Fibroblast of mammary gland (primary cell): Measurements from ENCODE around the gene CFAP92.
A peak's percentile ranks its signal among the peaks of the same experiment; 100 is the strongest.
"Not testable (repeated sequence)": the region's sequence is repeated elsewhere in the genome, so short reads cannot be mapped to it uniquely, and the experiment has no call there.

Experiments used
- DNase-seq: peaks from one replicate; pipeline ENCODE4 v3.0.0-alpha.2; 2010; ENCODE audit warnings: low read depth
- H3K4me3 ChIP-seq: 2 replicates; pipeline ENCODE4 v1.5.1; 2011; ENCODE audit warnings: low read depth, mild to moderate bottlenecking, low read length, moderate library complexity; ENCODE audit not compliant: control insufficient read depth
- TF ChIP-seq, protein P1 (sequence below): conservative IDR thresholded peaks from 2 replicates; pipeline ENCODE4 v1.5.1; 2011; ENCODE audit warnings: low read depth, low read length, inconsistent platforms; ENCODE audit not compliant: control insufficient read depth, insufficient read depth

The CFAP92 gene

GRCh38 chr3:128889139-128889894, 104.6 kb downstream of the CFAP92 start:
- H3K4me3 ChIP-seq: no peak overlapping the region
- TF ChIP-seq, protein P1, sequence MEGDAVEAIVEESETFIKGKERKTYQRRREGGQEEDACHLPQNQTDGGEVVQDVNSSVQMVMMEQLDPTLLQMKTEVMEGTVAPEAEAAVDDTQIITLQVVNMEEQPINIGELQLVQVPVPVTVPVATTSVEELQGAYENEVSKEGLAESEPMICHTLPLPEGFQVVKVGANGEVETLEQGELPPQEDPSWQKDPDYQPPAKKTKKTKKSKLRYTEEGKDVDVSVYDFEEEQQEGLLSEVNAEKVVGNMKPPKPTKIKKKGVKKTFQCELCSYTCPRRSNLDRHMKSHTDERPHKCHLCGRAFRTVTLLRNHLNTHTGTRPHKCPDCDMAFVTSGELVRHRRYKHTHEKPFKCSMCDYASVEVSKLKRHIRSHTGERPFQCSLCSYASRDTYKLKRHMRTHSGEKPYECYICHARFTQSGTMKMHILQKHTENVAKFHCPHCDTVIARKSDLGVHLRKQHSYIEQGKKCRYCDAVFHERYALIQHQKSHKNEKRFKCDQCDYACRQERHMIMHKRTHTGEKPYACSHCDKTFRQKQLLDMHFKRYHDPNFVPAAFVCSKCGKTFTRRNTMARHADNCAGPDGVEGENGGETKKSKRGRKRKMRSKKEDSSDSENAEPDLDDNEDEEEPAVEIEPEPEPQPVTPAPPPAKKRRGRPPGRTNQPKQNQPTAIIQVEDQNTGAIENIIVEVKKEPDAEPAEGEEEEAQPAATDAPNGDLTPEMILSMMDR: no peak
- no peak for DNase-seq

- TF ChIP-seq, protein P1: no peak
- DNase-seq: no peak
- no peak overlapping the region for H3K4me3 ChIP-seq
Measured at GRCh38 chr3:128884992-128885391, 108.9 kb downstream of the CFAP92 start.

DNA sequence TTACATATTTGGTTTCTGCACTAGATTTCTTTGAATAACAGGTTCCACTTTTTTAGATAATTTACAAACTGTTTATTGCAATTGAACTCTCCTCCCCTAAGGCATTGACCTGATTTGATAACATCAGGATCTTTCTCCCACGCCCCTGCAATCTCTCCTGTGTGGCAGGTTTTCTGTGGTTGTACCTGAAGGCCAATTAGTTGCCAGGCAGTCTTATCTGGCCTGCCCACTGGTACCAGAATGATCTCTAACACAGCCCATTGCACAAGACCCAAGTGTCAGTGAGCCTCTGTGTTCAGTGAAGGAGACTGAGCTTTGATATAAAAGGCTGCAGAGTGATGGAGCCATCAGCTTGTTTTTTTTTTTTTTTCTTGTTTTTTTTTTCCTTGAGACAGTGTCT, 111.2 kb downstream of the CFAP92 start:
- no peak for DNase-seq
- TF ChIP-seq, protein P1: no peak
- no peak overlapping the region for H3K4me3 ChIP-seq

GRCh38 chr3:128881576-128881975, 112.3 kb downstream of the CFAP92 start:
- no peak for DNase-seq
- H3K4me3 ChIP-seq: no peak overlapping the region
- TF ChIP-seq, protein P1: no peak

DNA sequence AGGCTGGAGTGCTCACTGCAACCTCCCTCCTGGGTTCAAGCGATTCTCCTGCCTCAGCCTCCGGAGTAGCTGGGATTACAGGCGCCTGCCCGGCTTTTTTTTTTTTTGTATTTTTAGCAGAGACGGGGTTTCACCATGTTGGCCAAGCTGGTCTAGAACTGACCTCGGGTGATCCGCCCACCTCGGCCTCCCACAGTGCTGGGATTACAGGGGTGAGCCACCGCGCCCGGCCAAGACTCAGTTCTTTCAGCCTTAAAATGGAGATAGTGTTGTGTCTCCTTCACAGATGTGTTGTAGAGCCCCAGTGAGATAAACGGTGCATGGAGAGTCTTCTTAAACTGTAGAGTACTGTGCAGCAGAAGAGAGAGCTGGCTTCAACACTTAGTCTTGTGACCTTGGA, 113.4 kb downstream of the CFAP92 start:
- peak overlapping the region; percentile 94 for H3K4me3 ChIP-seq
- not testable (repeated sequence) for DNase-seq

- TF ChIP-seq, protein P1: no peak
- peak overlapping the region; percentile 94 for H3K4me3 ChIP-seq
- DNase-seq: no peak
Measured at GRCh38 chr3:128879991-128880390, 113.9 kb downstream of the CFAP92 start.

DNA sequence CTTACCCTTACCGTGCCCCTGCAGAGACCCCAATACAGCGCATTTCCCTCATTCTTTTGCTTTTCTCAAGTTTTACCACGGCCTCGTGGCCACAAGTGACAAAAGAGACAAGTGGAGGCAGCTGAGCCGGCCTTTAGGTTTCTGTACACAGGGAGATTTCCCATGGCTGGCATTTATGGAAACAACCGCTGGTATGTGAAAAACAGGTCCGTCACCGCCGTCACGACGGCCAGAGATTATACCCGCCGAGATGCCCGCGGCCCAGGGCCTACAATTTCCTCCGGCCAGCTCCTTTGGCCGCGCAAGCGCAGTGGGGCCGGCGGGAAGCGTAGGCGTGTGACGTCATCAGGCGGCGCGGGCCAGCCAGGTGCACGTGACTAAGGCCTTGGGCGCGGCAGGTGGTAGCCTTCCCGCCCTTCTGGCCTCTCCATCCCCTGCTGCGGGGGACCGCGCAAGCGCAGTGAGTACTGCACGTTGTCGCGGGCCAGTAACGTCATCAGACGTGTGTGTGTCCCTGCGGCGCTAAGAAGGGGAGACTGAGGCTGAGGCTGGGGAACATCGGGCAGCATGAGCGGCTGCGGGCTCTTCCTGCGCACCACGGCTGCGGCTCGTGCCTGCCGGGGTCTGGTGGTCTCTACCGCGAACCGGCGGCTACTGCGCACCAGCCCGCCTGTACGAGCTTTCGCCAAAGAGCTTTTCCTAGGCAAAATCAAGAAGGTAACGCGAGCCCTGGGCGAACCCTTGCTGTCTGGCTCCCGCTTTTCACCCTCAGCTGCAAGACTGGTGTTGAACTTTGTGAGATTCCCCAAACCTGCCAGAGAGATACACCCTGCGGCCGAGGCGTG, 114.5 kb downstream of the CFAP92 start, which contains the start of gene ACAD9:
Gene ACAD9 (plus strand): TSS at position 496 of the 845 bp plus-strand sequence. CDS start 72 bp downstream, at position 568.
- peak; percentile 97 for DNase-seq
- TF ChIP-seq, protein P1: no peak
- peak within 1 kb of the TSS; percentile 94 for H3K4me3 ChIP-seq
